NCI-H2171 (cell line): ENCODE results near the gene WBP4.
A peak's percentile ranks its signal among the peaks of the same experiment; 100 is the strongest.
"Not testable (repeated sequence)": the region's sequence is repeated elsewhere in the genome, so short reads cannot be mapped to it uniquely, and the experiment has no call there.

Experiments
- DNase-seq: peaks from one replicate; lab custom pipeline; 2025; lab: John Stamatoyannopoulos, UW

The WBP4 gene

DNA sequence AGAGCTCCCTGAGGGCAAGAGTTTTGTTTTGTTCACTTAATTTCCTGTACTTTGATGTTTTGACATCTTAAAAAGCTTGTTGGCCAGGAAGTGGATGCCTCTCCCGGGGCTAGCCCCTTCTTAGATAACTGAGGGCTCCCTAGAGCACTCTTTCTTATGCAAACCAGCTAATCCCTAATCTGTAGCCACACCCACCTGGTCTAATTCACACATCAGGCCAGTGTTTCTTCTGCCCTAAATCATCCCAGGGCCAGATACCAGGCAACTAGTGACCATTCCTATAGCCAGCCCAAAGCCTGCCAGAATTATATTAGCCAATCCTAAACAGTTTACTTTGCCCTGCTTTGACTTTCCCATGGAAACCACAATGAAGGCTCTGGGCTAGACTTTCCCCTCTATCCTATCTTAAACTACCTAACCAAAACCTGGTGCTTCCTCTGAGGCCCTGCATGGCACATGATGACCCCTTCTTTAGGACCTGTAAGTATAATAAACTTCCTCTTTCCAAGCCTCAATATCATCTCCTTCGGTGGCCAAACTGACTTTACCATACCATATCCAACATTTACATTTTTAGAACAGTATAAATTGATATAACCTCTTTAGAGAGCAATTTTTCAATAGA lies 24.8 kb downstream of the WBP4 start:
- no peak for DNase-seq

GRCh38 chr13:41095681-41096080 lies 34.4 kb downstream of the WBP4 start:
- not testable (repeated sequence) for DNase-seq

GRCh38 chr13:41098761-41099160 lies 37.5 kb downstream of the WBP4 start:
- DNase-seq = no peak

DNA sequence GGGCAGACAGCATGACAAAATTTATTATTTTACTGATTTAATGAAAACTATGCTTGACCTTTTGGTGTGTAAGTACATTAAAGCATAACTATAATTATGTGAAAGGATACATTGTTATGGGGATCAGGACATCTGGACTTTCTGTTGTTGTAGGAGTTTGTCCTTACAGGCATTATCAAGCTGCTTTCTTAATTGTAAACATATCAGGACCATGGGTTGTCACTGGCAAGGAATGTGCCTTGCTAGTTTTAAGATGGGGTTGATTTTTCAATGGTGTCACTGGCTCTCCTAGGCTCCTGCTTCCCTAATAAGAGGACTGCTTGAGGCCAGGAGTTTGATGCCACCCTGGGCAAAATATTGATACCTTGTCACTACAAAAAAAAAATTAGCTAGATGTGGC lies 38.7 kb downstream of the WBP4 start:
- no peak for DNase-seq

GRCh38 chr13:41107104-41107571 lies 45.8 kb downstream of the WBP4 start:
- DNase-seq = peak; percentile 6

DNA sequence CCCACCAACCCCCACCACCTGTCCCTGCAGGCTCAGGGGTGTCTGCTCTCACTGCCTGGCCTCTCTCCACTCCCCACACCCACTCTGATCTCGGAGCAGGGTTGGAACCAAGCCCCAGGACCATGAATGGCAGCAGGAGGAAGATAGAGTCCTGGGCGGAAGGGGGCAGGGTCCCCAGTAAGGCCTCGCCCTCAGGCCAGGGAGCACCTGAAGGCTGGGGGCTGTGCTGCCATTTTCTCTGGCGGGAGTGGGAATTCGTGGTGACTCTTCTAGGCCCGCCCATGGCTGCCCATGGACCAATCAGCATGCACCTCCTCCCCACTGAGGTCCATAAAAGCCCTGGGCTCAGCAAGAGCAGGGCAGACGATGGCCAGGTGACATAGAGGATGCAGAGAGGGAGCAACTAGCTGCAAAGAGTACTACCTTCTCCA lies 46.3 kb downstream of the WBP4 start:
- no peak for DNase-seq

- DNase-seq = no peak
These were observed 50.1 kb downstream of the WBP4 start for GRCh38 chr13:41111454-41111853.

- DNase-seq = no peak
These were observed 56.6 kb downstream of the WBP4 start for GRCh38 chr13:41117869-41118268.

DNA sequence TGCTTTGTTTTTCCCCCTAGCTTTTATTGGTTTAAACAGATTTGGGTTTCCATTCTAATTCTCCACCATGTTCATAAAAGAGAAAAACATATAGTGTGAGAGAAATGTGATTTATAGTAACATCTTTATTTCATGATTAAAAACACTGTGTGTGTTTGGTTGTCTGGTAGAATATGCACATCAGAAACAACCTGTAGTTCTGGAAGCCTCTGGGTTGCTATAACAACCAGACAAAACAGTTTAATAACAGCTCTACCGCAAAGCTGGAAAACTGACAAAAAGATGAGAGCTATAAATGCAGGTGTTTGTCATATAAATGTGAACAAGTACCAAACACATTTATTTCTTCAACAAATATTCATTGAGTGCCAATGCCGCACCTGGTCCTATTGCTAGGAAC lies 61.5 kb downstream of the WBP4 start:
- no peak for DNase-seq

DNA sequence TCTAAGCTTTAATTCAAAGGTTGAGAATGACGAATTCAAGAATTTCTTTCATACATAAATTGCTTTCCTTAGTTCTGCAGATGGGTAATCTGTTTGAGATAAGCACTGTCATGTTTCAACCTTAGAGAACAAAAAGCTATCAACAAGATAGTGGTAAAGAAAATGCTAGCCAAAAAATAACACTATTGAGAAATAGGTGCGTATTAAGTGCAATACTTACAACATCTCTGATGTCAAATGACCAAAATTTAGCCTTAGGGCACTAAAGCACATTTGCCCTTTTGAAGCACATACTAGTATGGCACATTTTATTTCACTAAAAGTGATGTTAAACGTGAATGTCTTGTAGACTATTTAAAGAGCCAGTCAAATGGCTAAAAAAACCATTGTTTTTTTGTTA lies 66.4 kb downstream of the WBP4 start:
- DNase-seq = no peak

GRCh38 chr13:41130356-41130755 lies 69.0 kb downstream of the WBP4 start:
- DNase-seq = no peak

- not testable (repeated sequence) for DNase-seq
These were observed 69.9 kb downstream of the WBP4 start for GRCh38 chr13:41131189-41131588.

GRCh38 chr13:41131660-41132511 lies 70.6 kb downstream of the WBP4 start:
- DNase-seq = not testable (repeated sequence)

GRCh38 chr13:41132512-41133152 lies 71.3 kb downstream of the WBP4 start, which contains the start of gene KBTBD6:
Gene KBTBD6 (minus strand): TSS chr13:41132802. CDS start chr13:41132511, 291 bp downstream.
- peak; percentile 90 for DNase-seq
